Upper lobe of left lung (tissue), 6 donors: ENCODE measurements around the gene BMPR1B. TPM values are rescaled to one million over a fixed set of nuclear protein-coding genes. Genes with fewer than 3 reads are reported as not detected.

Experiments used
- ATAC-seq, 2 donors: fragments of 200-7000 bp; cut with Tn5 transposase; one replicate each; pipeline ENCODE4 v1.9.1; 2022; ENCODE audit warnings: mild to moderate bottlenecking in 2 of 2, moderate library complexity in 2 of 2; ENCODE audit not compliant: low FRiP score in 2 of 2
- DNase-seq, 2 donors: peaks; one replicate each; pipeline ENCODE4 v3.0.0-alpha.2; 2019 to 2020
- H3K27ac ChIP-seq, 4 donors: fragments of 200-600 bp; sonication (generic); one replicate each; pipeline ENCODE4 v1.5.1; 2016 to 2019
- H3K27me3 ChIP-seq, 4 donors: fragments of 200-600 bp; sonication (generic); one replicate each; pipeline ENCODE4 v1.5.1; 2017 to 2019
- H3K36me3 ChIP-seq, 4 donors: fragments of 200-600 bp; sonication (generic); one replicate each; pipeline ENCODE4 v1.5.1; 2016 to 2019
- H3K4me1 ChIP-seq, 4 donors: fragments of 200-600 bp; sonication (generic); one replicate each; pipeline ENCODE4 v1.5.1; 2018 to 2019
- H3K4me3 ChIP-seq, 4 donors: fragments of 200-600 bp; sonication (generic); one replicate each; pipeline ENCODE4 v1.5.1; 2017 to 2019; ENCODE audit warnings: mild to moderate bottlenecking in 2 of 4, moderate library complexity in 1 of 4
- H3K9me3 ChIP-seq, 4 donors: fragments of 200-600 bp; sonication (generic); one replicate each; pipeline ENCODE4 v1.5.1; 2018 to 2019
- CTCF ChIP-seq, 6 experiments: fragments of 450-650 bp in 4 of 6; fragments of 200-600 bp in 2 of 6; sonication (generic) in 2 of 6; IDR thresholded peaks; one replicate each; pipeline ENCODE4 v1.5.1; 2016 to 2019; ENCODE audit warnings: antibody characterized with exemption in 6 of 6
- EP300 ChIP-seq, 4 donors: sonication (generic); formaldehyde crosslinking; IDR thresholded peaks; one replicate each; pipeline ENCODE4 v1.5.1; 2017; ENCODE audit warnings: antibody characterized with exemption in 4 of 4, control low read depth in 2 of 4
- POLR2A ChIP-seq, 4 donors: fragments of 450-650 bp; IDR thresholded peaks; one replicate each; pipeline ENCODE4 v1.5.1; 2016 to 2017; ENCODE audit warnings: antibody characterized with exemption in 4 of 4, mild to moderate bottlenecking in 2 of 4
- POLR2AphosphoS5 ChIP-seq, 2 donors: sonication (generic); formaldehyde crosslinking; IDR thresholded peaks; one replicate each; pipeline ENCODE4 v1.5.1; 2017; ENCODE audit warnings: antibody characterized with exemption in 2 of 2
- WGBS, 2 donors: methylation state at CpG; one replicate each; pipeline ENCODE4 v1.1.5; 2017 to 2018; 5-methylcytosine and 5-hydroxymethylcytosine counted together
- total RNA-seq, 6 donors: library from RNA; depleted of rRNA in 4 of 6; stranded (reverse); fragments of >200 nt in 4 of 6; gene quantifications; one replicate each; pipeline versions ENCODE4 v1.1.0 to v1.2.1, GENCODE V29; 2016 to 2021
- donor health status: DM: no; HTN: no; CAD: no; lungs with moderate emphysema.
- donor health status: DM: no; HTN: yes; CAD: no; lungs with severe emphysema.

The BMPR1B gene
- total RNA-seq, 6 donors from 2014 or later = 0.78 to 7.7 (median 3.5) TPM

- no peak overlapping the region for H3K4me3 ChIP-seq
- no peak overlapping the region for H3K27ac ChIP-seq
- 72 to 88% methylated on average over 3 of the region's 3 CpGs for WGBS, 2 donors
- DNase-seq (no peak), ATAC-seq (no peak)
- H3K27me3 ChIP-seq = no peaks in the 10 kb centered on the region
- H3K9me3 ChIP-seq = no peaks in the 10 kb centered on the region
- TF ChIP-seq POLR2A (IDR thresholded peaks at IDR 0.05) = no peak
- TF ChIP-seq CTCF (IDR thresholded peaks at IDR 0.05) = no peak
- no peaks in the 10 kb centered on the region for H3K4me1 ChIP-seq
- H3K36me3 ChIP-seq = no peaks in the 10 kb centered on the region
Measured at GRCh38 chr4:95007998-95008397, 250.2 kb downstream of the BMPR1B start.

- H3K4me3 ChIP-seq = no peak overlapping the region
- 90 to 98% methylated on average over 2 of the region's 2 CpGs for WGBS, 2 donors
- H3K9me3 ChIP-seq = no peaks in the 10 kb centered on the region
- DNase-seq = no peak
- no peaks in the 10 kb centered on the region for H3K27me3 ChIP-seq
- H3K36me3 ChIP-seq = no peaks in the 10 kb centered on the region
- TF ChIP-seq POLR2AphosphoS5 (IDR thresholded peaks at IDR 0.05) (no peak), CTCF (IDR thresholded peaks at IDR 0.05) (no peak), EP300 (IDR thresholded peaks at IDR 0.05) (no peak), POLR2A (IDR thresholded peaks at IDR 0.05) (no peak)
- no peak overlapping the region for H3K27ac ChIP-seq
- H3K4me1 ChIP-seq = no peaks in the 10 kb centered on the region
- ATAC-seq = no peak
Measured at GRCh38 chr4:95013236-95013635, 255.5 kb downstream of the BMPR1B start.

DNA sequence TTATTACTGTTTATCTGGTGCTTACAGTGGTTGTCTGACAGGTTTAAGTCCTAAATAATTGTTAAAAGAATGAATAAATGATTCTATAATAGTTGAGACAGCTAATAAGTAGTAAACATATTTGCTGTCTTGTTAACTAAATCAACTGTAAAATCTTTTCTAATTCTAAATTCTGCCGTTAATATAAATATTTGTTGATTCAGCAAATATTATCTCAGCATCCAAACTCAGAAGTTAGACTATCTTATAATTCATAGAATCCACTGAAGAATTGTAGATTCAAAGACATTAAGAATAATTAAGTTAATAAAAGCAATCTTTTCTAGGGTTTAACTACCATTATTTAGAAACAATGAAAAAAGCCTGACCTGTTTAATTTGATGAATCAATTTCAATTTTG is 256.3 kb downstream of the BMPR1B start:
- 91 to 94% methylated on average over 1 of the region's 1 CpG for WGBS, 2 donors
- Histone ChIP-seq H3K36me3 (no peaks in the 10 kb centered on the region), H3K27ac (no peak overlapping the region), H3K4me3 (no peak overlapping the region), H3K9me3 (no peaks in the 10 kb centered on the region), H3K27me3 (no peaks in the 10 kb centered on the region), H3K4me1 (no peaks in the 10 kb centered on the region)
- ATAC-seq = no peak
- no peak for DNase-seq
- TF ChIP-seq POLR2A (IDR thresholded peaks at IDR 0.05) = no peak
- TF ChIP-seq EP300 (IDR thresholded peaks at IDR 0.05) = no peak
- no peak for TF ChIP-seq CTCF (IDR thresholded peaks at IDR 0.05)
- no peak for TF ChIP-seq POLR2AphosphoS5 (IDR thresholded peaks at IDR 0.05)

GRCh38 chr4:95017305-95018064 is 259.7 kb downstream of the BMPR1B start:
- H3K27ac ChIP-seq = no peak overlapping the region
- H3K4me3 ChIP-seq = no peak overlapping the region
- no peaks in the 10 kb centered on the region for H3K27me3 ChIP-seq
- no peak for DNase-seq
- no peaks in the 10 kb centered on the region for H3K4me1 ChIP-seq
- no peaks in the 10 kb centered on the region for H3K36me3 ChIP-seq
- WGBS, 2 donors = 58 to 64% methylated on average over 3 of the region's 3 CpGs
- ATAC-seq = no peak
- no peaks in the 10 kb centered on the region for H3K9me3 ChIP-seq
- no peak for TF ChIP-seq EP300 (IDR thresholded peaks at IDR 0.05)
- no peak for TF ChIP-seq POLR2AphosphoS5 (IDR thresholded peaks at IDR 0.05)
- no peak for TF ChIP-seq CTCF (IDR thresholded peaks at IDR 0.05)
- no peak for TF ChIP-seq POLR2A (IDR thresholded peaks at IDR 0.05)

GRCh38 chr4:95018785-95019184 is 261.0 kb downstream of the BMPR1B start:
- Histone ChIP-seq H3K4me1 (no peaks in the 10 kb centered on the region), H3K27me3 (no peaks in the 10 kb centered on the region), H3K27ac (no peak overlapping the region), H3K36me3 (no peaks in the 10 kb centered on the region), H3K9me3 (no peaks in the 10 kb centered on the region), H3K4me3 (no peak overlapping the region)
- DNase-seq (no peak), ATAC-seq (no peak)
- 44 to 45% methylated on average over 5 of the region's 5 CpGs for WGBS, 2 donors
- TF ChIP-seq CTCF (IDR thresholded peaks at IDR 0.05) = no peak
- no peak for TF ChIP-seq POLR2A (IDR thresholded peaks at IDR 0.05)
- no peak for TF ChIP-seq POLR2AphosphoS5 (IDR thresholded peaks at IDR 0.05)
- TF ChIP-seq EP300 (IDR thresholded peaks at IDR 0.05) = no peak
